Liver (tissue), 3 donors: ENCODE measurements around the gene PIGN.

ENCODE experiments used
- CTCF ChIP-seq: fragments of 150-350 bp; IDR thresholded peaks from 2 replicates; pipeline ENCODE4 v1.5.1; 2017; ENCODE audit warnings: improper control_type of control experiment, low read depth, low read length; ENCODE audit not compliant: missing input control
- FOXA1 ChIP-seq: IDR thresholded peaks from 2 replicates; pipeline ENCODE4 v1.6.1; 2016; ENCODE audit warnings: antibody characterized with exemption
- RAD21 ChIP-seq, 2 donors: IDR thresholded peaks; 2 replicates each; pipeline ENCODE4 v1.6.1; 2016; ENCODE audit warnings: antibody characterized with exemption in 2 of 2, mild to moderate bottlenecking in 2 of 2
- TAF1 ChIP-seq: conservative IDR thresholded peaks from 2 replicates; pipeline ENCODE4 v1.6.1; 2016; ENCODE audit warnings: antibody characterized with exemption, mild to moderate bottlenecking
- donor health status: healthy.
- donor health status: healthy.

GRCh38 chr18:62151068-62151771 is 35.6 kb downstream of the PIGN start:
- no peak for TF ChIP-seq CTCF
- no peak for TF ChIP-seq TAF1
- no peak for TF ChIP-seq FOXA1
- TF ChIP-seq RAD21 (IDR thresholded peaks at IDR 0.05): no peak
